Stimulated activated CD8-positive, alpha-beta memory T cell treated with anti-CD3 and anti-CD28 coated beads, Interleukin-7, amount 100 ng/mL, for 4 hours (primary cell): ENCODE results near the gene ASTN2.

ENCODE experiments used
- DNase-seq, 2 donors: peaks; one replicate each; pipeline ENCODE4 v3.0.0-alpha.2; 2020; ENCODE audit warnings: low read depth in 2 of 2

ASTN2 gene

GRCh38 chr9:116387934-116388698, 1026.7 kb downstream of the ASTN2 start:
- no peak for DNase-seq

GRCh38 chr9:116383936-116384335, 1030.9 kb downstream of the ASTN2 start:
- DNase-seq: no peak

- no peak for DNase-seq
Observed at GRCh38 chr9:116383133-116383532, 1031.7 kb downstream of the ASTN2 start.

DNA sequence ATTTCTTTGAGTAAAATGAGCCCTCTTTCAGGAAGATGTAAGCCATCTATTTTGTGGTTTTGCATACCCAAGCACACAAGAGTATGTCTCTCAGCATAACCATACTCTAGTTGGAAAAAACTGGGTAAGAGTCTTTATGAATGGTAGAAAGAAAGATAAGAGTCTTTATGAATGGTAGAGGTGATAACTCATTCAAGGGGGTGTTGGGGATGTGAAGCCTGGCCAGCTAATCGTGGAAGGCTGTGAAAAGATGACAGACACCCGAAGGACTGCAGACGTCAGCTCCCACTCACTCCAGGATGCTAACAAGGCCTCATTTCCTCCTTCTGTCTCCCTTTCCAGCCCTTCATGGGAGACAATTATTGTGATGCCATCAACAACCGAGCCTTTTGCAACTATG, 1032.8 kb downstream of the ASTN2 start:
- no peak for DNase-seq

- no peak for DNase-seq
Observed at GRCh38 chr9:116381350-116381749, 1033.5 kb downstream of the ASTN2 start.

- DNase-seq: no peak
Observed at GRCh38 chr9:116380496-116380995, 1034.3 kb downstream of the ASTN2 start.

DNA sequence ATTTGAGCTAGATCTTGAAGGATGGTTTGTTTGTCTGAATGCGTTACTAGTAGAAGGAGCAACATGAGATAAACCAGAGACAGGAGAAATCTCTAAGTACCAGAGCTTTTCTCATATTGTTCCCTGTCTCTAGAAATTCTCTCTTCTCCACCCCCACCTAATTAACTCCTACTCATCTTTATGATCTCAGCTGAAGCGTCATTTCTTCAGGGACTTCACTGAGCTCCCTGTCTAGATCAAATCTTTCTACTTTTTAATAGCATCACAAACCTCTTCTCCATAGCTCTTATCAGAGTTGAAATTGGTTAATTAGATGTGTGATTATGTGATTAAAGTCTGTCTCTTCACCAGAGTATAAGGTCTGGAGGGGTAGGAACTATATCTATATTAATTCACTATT, 1035.0 kb downstream of the ASTN2 start:
- no peak for DNase-seq

DNA sequence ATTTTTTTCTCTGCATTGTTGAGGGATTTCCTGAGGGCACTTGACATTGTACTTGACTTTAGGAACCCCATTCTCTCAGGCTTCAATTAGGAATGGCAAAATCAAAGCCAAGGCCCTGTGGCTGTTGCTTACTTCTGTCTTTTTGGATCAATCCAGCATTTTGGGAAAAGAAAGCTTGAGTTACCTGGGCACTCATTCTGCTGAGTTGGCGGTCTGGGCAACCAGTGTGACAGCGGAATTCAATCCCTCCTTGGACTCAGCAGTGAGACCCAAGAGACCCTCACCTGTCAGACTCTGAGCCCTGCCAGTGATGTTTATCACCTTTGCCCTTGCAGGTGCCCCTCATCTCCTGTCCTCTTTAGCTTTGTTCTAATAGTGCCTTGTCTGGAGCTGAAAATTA, 1036.0 kb downstream of the ASTN2 start:
- no peak for DNase-seq

DNA sequence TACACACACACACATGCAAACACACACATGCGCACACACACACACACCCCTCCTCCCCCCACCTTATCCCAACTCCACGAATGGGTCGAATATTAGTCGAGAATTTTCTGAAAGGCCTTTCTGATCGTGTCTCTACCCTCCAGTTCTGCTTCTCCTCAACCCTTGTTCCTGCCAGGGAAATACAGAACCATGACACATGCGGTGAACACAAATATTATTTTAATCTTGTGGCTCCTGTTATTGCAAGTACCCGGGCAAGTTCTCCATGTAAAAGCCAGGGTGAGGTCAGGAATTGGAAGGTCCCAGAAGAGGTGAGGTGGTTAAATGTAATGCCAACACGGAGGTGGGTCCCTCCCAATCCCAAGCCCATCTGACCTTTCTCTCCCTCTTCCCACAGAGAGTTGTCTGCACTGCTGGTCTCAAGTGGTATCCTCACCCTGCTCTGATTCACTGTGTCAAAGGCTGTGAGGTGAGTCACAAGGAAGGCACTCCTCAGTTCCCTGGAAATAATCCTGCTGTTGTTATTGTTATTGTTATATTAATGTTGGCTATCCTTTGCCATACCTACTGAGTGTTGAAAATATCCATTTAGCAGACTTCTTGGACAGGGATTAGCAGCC, 1037.6 kb downstream of the ASTN2 start:
- no peak for DNase-seq
